Measurements from ENCODE around the gene CAPN13. TPM values are rescaled to one million over a fixed set of nuclear protein-coding genes. Genes with fewer than 3 reads are reported as not detected.

The CAPN13 gene
- total and polyA plus RNA-seq, 10 of the 15 experiments (the other 5 are each of a cell fraction or from before 2014, with no cell fraction given), result 0.03 to 0.10 (median 0.06) TPM; not detected in 7

DNA sequence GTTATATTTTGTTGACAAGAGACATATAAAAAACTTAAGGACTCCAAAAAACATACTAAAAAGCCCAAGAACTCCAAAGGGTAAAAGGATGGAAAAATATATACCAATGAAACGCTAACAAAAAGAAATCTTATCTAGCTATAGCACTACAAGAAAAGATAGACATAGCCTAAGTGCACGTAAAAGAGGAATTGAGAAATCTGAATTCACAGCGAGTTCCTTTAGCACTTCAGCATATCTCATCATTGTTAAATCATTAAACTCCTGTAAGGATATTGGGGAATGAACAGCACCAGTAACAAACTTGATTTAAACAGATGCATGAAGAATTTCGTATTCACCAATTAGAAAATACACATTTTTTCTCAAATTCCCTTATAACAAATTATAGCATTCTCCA is 134.1 kb downstream of the CAPN13 start:
- intact Hi-C loops (cut with micrococcal nuclease; ENCODE audit: unreplicated experiment), result loop anchor here (1.0 kb wide), 1 partner anchor 37 kb away; no protein-coding TSS in a partner anchor
- WGBS (ENCODE audit: insufficient coverage, insufficient replicate concordance, low lambda C conversion rate, missing lambda C conversion rate), result 23% methylated on average over 4 of the region's 4 CpGs
- CTCF ChIA-PET, result interaction anchor here (0.7 to 1.5 kb wide), 3 partner anchors 11 to 509 kb away, joined by 3 to 4 read pairs (median 3); no protein-coding TSS in a partner anchor
- no peak overlapping the region for H2AFZ ChIP-seq (ENCODE audit: control insufficient read depth, low read depth, low read length)
- no peaks in the 10 kb centered on the region for H4K20me1 ChIP-seq (ENCODE audit: control insufficient read depth, insufficient read depth)
- H3K4me2 ChIP-seq (ENCODE audit: control insufficient read depth, insufficient read depth), result no peak overlapping the region
- no peaks in the 10 kb centered on the region for H3K4me1 ChIP-seq (ENCODE audit: control insufficient read depth, insufficient read depth, low read length)
- POLR2A ChIA-PET, result no interaction called here
- in situ Hi-C loops (cut with MboI), result no loop called here
- H3K9ac ChIP-seq (ENCODE audit: control insufficient read depth, insufficient read depth, low read length), result no peak overlapping the region
- H3K36me3 ChIP-seq (ENCODE audit: control insufficient read depth in 2 of 2, insufficient read depth in 2 of 2, low read length in 1 of 2), result no peaks in the 10 kb centered on the region
- no peak overlapping the region for H3K27ac ChIP-seq (ENCODE audit: control insufficient read depth, insufficient read depth)
- no TSS peak for BruUV-seq (replicated peaks)
- SMC1A ChIA-PET (ENCODE audit: uncharacterized antibody, unreplicated experiment), result interaction anchor here (1.0 kb wide), 1 partner anchor 20 kb away, joined by 3 read pairs; no protein-coding TSS in a partner anchor
- TF ChIP-seq SPI1 (IDR thresholded peaks at IDR 0.05; ENCODE audit: borderline replicate concordance, insufficient read depth, low read depth, low read length) (peak; percentile 56; the same call in 1 of the 2 replicates), SUZ12 (IDR thresholded peaks at IDR 0.05; ENCODE audit: unreplicated experiment) (no peak), EZH2 (IDR thresholded peaks at IDR 0.05; ENCODE audit: borderline replicate concordance, control insufficient read depth, low read depth, low read length) (no peak), ZSCAN29 (IDR thresholded peaks at IDR 0.05) (no peak), RCOR1 (conservative IDR thresholded peaks at IDR 0.05; ENCODE audit: low read depth, low read length) (no peak), ASH2L (IDR thresholded peaks at IDR 0.05; ENCODE audit: borderline replicate concordance, low read depth) (no peak)
- TF ChIP-seq, protein P1, sequence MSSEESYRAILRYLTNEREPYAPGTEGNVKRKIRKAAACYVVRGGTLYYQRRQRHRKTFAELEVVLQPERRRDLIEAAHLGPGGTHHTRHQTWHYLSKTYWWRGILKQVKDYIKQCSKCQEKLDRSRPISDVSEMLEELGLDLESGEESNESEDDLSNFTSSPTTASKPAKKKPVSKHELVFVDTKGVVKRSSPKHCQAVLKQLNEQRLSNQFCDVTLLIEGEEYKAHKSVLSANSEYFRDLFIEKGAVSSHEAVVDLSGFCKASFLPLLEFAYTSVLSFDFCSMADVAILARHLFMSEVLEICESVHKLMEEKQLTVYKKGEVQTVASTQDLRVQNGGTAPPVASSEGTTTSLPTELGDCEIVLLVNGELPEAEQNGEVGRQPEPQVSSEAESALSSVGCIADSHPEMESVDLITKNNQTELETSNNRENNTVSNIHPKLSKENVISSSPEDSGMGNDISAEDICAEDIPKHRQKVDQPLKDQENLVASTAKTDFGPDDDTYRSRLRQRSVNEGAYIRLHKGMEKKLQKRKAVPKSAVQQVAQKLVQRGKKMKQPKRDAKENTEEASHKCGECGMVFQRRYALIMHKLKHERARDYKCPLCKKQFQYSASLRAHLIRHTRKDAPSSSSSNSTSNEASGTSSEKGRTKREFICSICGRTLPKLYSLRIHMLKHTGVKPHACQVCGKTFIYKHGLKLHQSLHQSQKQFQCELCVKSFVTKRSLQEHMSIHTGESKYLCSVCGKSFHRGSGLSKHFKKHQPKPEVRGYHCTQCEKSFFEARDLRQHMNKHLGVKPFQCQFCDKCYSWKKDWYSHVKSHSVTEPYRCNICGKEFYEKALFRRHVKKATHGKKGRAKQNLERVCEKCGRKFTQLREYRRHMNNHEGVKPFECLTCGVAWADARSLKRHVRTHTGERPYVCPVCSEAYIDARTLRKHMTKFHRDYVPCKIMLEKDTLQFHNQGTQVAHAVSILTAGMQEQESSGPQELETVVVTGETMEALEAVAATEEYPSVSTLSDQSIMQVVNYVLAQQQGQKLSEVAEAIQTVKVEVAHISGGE (CRISPR knock-in tag; IDR thresholded peaks at IDR 0.05), result no peak
- H3K27me3 ChIP-seq (replicated peaks in 1 of 2; ENCODE audit: control insufficient read depth in 2 of 2, insufficient read depth in 2 of 2, low read length in 1 of 2), result no peaks in the 10 kb centered on the region
- peak; percentile 62 for FAIRE-seq
- no peak overlapping the region for H3K4me3 ChIP-seq
- no peak for ATAC-seq
- peaks cover 4% of the 10 kb centered on the region; the same call in 2 of the 3 replicates for H3K9me3 ChIP-seq (replicated peaks; ENCODE audit: control insufficient read depth, insufficient read depth, low read length)
- RAD21 ChIA-PET (ENCODE audit: unreplicated experiment), result interaction anchor here (1.0 to 1.2 kb wide), 2 partner anchors 9 to 18 kb away, joined by 3 to 6 read pairs; no protein-coding TSS in a partner anchor
- DNase-seq (ENCODE audit: low read depth, low spot score), result no peak
- H3K79me2 ChIP-seq (ENCODE audit: control insufficient read depth, insufficient read depth, low read length), result no peaks in the 10 kb centered on the region

Small RNAs within 50 kb of the gene (small RNA-seq; reads per million reads assigned to genes)
- gene AC092569.1, result not detected

All from GM12878 (cell line).